ENCODE data around the gene HIPK4. TPM values are rescaled to one million over a fixed set of nuclear protein-coding genes. Genes with fewer than 3 reads are reported as not detected.

HIPK4 gene
- total RNA-seq, 2 donors from 2014 or later = 0.14 to 2.6 TPM

- Histone ChIP-seq H3K36me3 (peaks cover 8 to 10% of the 10 kb centered on the region in 2 donors), H3K4me3 (no peak overlapping the region), H3K4me1 (replicated peaks) (peaks cover 4% of the 10 kb centered on the region), H3K9me3 (no peaks in the 10 kb centered on the region), H3K27me3 (replicated peaks; ENCODE audit: insufficient read depth) (no peaks in the 10 kb centered on the region), H3K27ac (no peak overlapping the region)
- intact Hi-C loops (cut with DNase I) = no loop called here
- no peak for DNase-seq (ENCODE audit: low spot score)
- WGBS = 80% methylated on average over 5 of the region's 5 CpGs
- no peak for TF ChIP-seq POLR2A (IDR thresholded peaks at IDR 0.05)
- no peak for TF ChIP-seq POLR2AphosphoS5 (IDR thresholded peaks at IDR 0.05)
- TF ChIP-seq CTCF (IDR thresholded peaks at IDR 0.05) = no peak
Measured at GRCh38 chr19:40419780-40420179, 29.8 kb upstream of the HIPK4 start.

GRCh38 chr19:40419066-40419612 lies 29.2 kb upstream of the HIPK4 start:
- TF ChIP-seq POLR2A (IDR thresholded peaks at IDR 0.05) (no peak), POLR2AphosphoS5 (IDR thresholded peaks at IDR 0.05) (no peak)
- 62% methylated on average over 4 of the region's 5 CpGs for WGBS

GRCh38 chr19:40418040-40418439 lies 28.1 kb upstream of the HIPK4 start:
- H3K27ac ChIP-seq = peak overlapping the region in 1 of 2 donors; percentile 60
- H3K36me3 ChIP-seq = peaks cover 6 to 7% of the 10 kb centered on the region in 2 donors
- H3K27me3 ChIP-seq (replicated peaks; ENCODE audit: insufficient read depth) = no peaks in the 10 kb centered on the region
- no peaks in the 10 kb centered on the region for H3K9me3 ChIP-seq
- TF ChIP-seq POLR2AphosphoS5 (IDR thresholded peaks at IDR 0.05) = no peak
- TF ChIP-seq POLR2A (IDR thresholded peaks at IDR 0.05) = no peak
- TF ChIP-seq CTCF (IDR thresholded peaks at IDR 0.05) = no peak
- intact Hi-C loops (cut with DNase I) = no loop called here
- WGBS = 92% methylated on average over 3 of the region's 3 CpGs
- no peak overlapping the region for H3K4me3 ChIP-seq
- H3K4me1 ChIP-seq (replicated peaks) = peaks cover 4% of the 10 kb centered on the region
- DNase-seq (ENCODE audit: low spot score) = no peak

More at GRCh38 chr19:40419066-40419612, 29.2 kb upstream of the HIPK4 start:
- Histone ChIP-seq H3K9me3 (no peaks in the 10 kb centered on the region), H3K27ac (no peak overlapping the region), H3K36me3 (peaks cover 8 to 10% of the 10 kb centered on the region in 2 donors), H3K4me3 (no peak overlapping the region), H3K27me3 (replicated peaks; ENCODE audit: insufficient read depth) (no peaks in the 10 kb centered on the region), H3K4me1 (replicated peaks) (peaks cover 4% of the 10 kb centered on the region)
- no peak for DNase-seq (ENCODE audit: low spot score)
- intact Hi-C loops (cut with DNase I) = no loop called here

- Histone ChIP-seq H3K4me3 (no peak overlapping the region), H3K36me3 (peaks cover 1 to 3% of the 10 kb centered on the region in 2 donors), H3K4me1 (replicated peaks) (peaks cover 2% of the 10 kb centered on the region), H3K27ac (peak overlapping the region; percentile 23 to 60), H3K9me3 (no peaks in the 10 kb centered on the region), H3K27me3 (replicated peaks; ENCODE audit: insufficient read depth) (no peaks in the 10 kb centered on the region)
- intact Hi-C loops (cut with DNase I) = no loop called here
- no peak for TF ChIP-seq CTCF (IDR thresholded peaks at IDR 0.05)
- no peak for TF ChIP-seq POLR2A (IDR thresholded peaks at IDR 0.05)
- TF ChIP-seq POLR2AphosphoS5 (IDR thresholded peaks at IDR 0.05) = no peak
- 81% methylated on average over 4 of the region's 4 CpGs for WGBS
- DNase-seq (ENCODE audit: low spot score) = no peak
Measured at GRCh38 chr19:40417643-40417981, 27.6 kb upstream of the HIPK4 start.

- no peaks in the 10 kb centered on the region for H3K9me3 ChIP-seq
- no peak for DNase-seq (ENCODE audit: low spot score)
- intact Hi-C loops (cut with DNase I) = no loop called here
- WGBS = 54% methylated on average over 16 of the region's 16 CpGs
- no peak for TF ChIP-seq CTCF (IDR thresholded peaks at IDR 0.05)
- TF ChIP-seq POLR2AphosphoS5 (IDR thresholded peaks at IDR 0.05) = peak; percentile 50
- TF ChIP-seq POLR2A (IDR thresholded peaks at IDR 0.05) = peak; percentile 17
- H3K4me3 ChIP-seq = no peak overlapping the region
- H3K27ac ChIP-seq = peak overlapping the region; percentile 23 to 60
- H3K4me1 ChIP-seq (replicated peaks) = no peaks in the 10 kb centered on the region
- H3K36me3 ChIP-seq = no peaks in the 10 kb centered on the region
- no peaks in the 10 kb centered on the region for H3K27me3 ChIP-seq (replicated peaks; ENCODE audit: insufficient read depth)
Measured at GRCh38 chr19:40416918-40417642, 27.1 kb upstream of the HIPK4 start.
